ENCODE data around the gene PPFIA1. TPM values are rescaled to one million over a fixed set of nuclear protein-coding genes. Genes with fewer than 3 reads are reported as not detected.

PPFIA1 gene
- total and polyA plus RNA-seq, 10 of the 15 experiments (the other 5 are each of a cell fraction or from before 2014, with no cell fraction given) = 5.2 to 26.2 (median 15.8) TPM

DNA sequence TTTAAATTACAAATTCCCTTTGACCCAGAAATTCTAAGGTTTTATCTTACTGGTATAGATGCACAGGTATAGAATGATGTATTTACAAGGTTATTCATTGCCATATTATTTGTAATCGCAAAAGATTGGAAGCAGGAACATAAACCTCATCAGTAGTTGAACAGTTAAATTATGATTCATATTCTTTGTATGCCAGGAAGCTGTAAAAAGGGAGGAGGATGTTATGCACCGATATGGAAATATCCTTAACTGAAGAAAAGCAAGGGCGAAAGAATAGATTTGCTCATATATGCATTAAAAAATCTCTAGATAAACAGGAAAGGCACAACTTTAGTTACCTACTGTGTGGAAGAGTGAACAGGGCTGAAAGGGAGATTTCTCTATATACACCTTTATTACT, 36.7 kb downstream of the PPFIA1 start:
- Histone ChIP-seq H3K4me2 (ENCODE audit: control insufficient read depth, insufficient read depth) (no peak overlapping the region), H3K4me1 (ENCODE audit: control insufficient read depth, insufficient read depth, low read length) (no peaks in the 10 kb centered on the region; the same call in 1 of the 2 replicates), H2AFZ (ENCODE audit: control insufficient read depth, low read depth, low read length) (no peak overlapping the region), H3K4me3 (no peak overlapping the region), H3K9me3 (replicated peaks; ENCODE audit: control insufficient read depth, insufficient read depth, low read length) (no peaks in the 10 kb centered on the region), H3K36me3 (ENCODE audit: control insufficient read depth in 2 of 2, insufficient read depth in 2 of 2, low read length in 1 of 2) (peaks cover 0 to 4% of the 10 kb centered on the region in 2 experiments; a peak in 3 of 4 replicates), H3K27me3 (replicated peaks in 1 of 2; ENCODE audit: control insufficient read depth in 2 of 2, insufficient read depth in 2 of 2, low read length in 1 of 2) (no peaks in the 10 kb centered on the region), H3K9ac (ENCODE audit: control insufficient read depth, insufficient read depth, low read length) (no peak overlapping the region), H3K27ac (ENCODE audit: control insufficient read depth, insufficient read depth) (no peak overlapping the region), H3K79me2 (ENCODE audit: control insufficient read depth, insufficient read depth, low read length) (no peaks in the 10 kb centered on the region), H4K20me1 (ENCODE audit: control insufficient read depth, insufficient read depth) (peaks cover 2% of the 10 kb centered on the region; the same call in 1 of the 2 replicates)
- ATAC-seq = no peak
- intact Hi-C loops (cut with micrococcal nuclease; ENCODE audit: unreplicated experiment) = no loop called here
- DNase-seq (ENCODE audit: low read depth, low spot score) = no peak
- POLR2A ChIA-PET = no interaction called here
- BruUV-seq (replicated peaks) = no TSS peak
- TF ChIP-seq CBFB (IDR thresholded peaks at IDR 0.05; ENCODE audit: low read depth) (no peak), NRF1 (conservative IDR thresholded peaks at IDR 0.05; ENCODE audit: low read depth, low read length) (no peak)
- in situ Hi-C loops (cut with MboI) = no loop called here
- CTCF ChIA-PET = no interaction called here
- no peak for FAIRE-seq
- RAD21 ChIA-PET (ENCODE audit: unreplicated experiment) = no interaction called here
- 82% methylated on average over 3 of the region's 3 CpGs for WGBS (ENCODE audit: insufficient coverage, insufficient replicate concordance, low lambda C conversion rate, missing lambda C conversion rate)
- SMC1A ChIA-PET (ENCODE audit: uncharacterized antibody, unreplicated experiment) = interaction anchor here (0.6 kb wide), 1 partner anchor 50 kb away, joined by 3 read pairs; no protein-coding TSS in a partner anchor

DNA sequence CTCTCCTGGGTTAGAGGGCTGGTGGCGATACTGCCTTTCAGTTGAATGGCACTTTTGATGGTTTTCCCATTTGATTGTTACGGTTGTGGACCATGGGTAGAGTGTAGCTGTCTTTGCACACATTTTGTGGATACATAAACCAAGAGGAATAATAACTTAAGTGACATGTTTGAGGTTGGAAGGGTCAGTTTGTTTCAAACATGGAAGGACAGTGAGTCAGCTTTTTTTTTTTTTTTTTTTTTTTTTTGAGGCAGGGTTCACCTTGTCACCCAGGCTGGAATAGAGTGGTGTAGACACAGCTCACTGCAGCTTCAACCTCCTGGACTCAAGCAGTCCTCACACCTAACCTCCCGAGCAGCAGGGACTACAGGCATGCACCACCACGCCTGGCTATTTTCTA, 41.1 kb downstream of the PPFIA1 start:
- Histone ChIP-seq H2AFZ (ENCODE audit: control insufficient read depth, low read depth, low read length) (no peak overlapping the region), H3K27ac (ENCODE audit: control insufficient read depth, insufficient read depth) (no peak overlapping the region), H3K36me3 (ENCODE audit: control insufficient read depth in 2 of 2, insufficient read depth in 2 of 2, low read length in 1 of 2) (peaks cover 0 to 3% of the 10 kb centered on the region in 2 experiments; a peak in 2 of 4 replicates), H3K27me3 (replicated peaks in 1 of 2; ENCODE audit: control insufficient read depth in 2 of 2, insufficient read depth in 2 of 2, low read length in 1 of 2) (no peaks in the 10 kb centered on the region), H3K4me3 (no peak overlapping the region), H3K9ac (ENCODE audit: control insufficient read depth, insufficient read depth, low read length) (no peak overlapping the region), H3K79me2 (ENCODE audit: control insufficient read depth, insufficient read depth, low read length) (peaks cover 2% of the 10 kb centered on the region), H3K4me1 (ENCODE audit: control insufficient read depth, insufficient read depth, low read length) (peaks cover 8% of the 10 kb centered on the region), H3K4me2 (ENCODE audit: control insufficient read depth, insufficient read depth) (no peak overlapping the region), H3K9me3 (replicated peaks; ENCODE audit: control insufficient read depth, insufficient read depth, low read length) (no peaks in the 10 kb centered on the region), H4K20me1 (ENCODE audit: control insufficient read depth, insufficient read depth) (no peaks in the 10 kb centered on the region)
- ChIA-PET SMC1A (ENCODE audit: uncharacterized antibody, unreplicated experiment) (interaction anchor here (0.9 to 1.1 kb wide), 2 partner anchors 12 to 14 kb away, joined by 3 to 4 read pairs; no protein-coding TSS in a partner anchor), RAD21 (ENCODE audit: unreplicated experiment) (interaction anchor here (1.7 kb wide), 1 partner anchor 11 kb away, joined by 5 read pairs; no protein-coding TSS in a partner anchor), CTCF (no interaction called here), POLR2A (interaction anchor here (0.6 kb wide), 1 partner anchor 1785 kb away, joined by 4 read pairs; no protein-coding TSS in a partner anchor)
- TF ChIP-seq EED (IDR thresholded peaks at IDR 0.05; ENCODE audit: low read depth) = no peak
- TF ChIP-seq RCOR1 (conservative IDR thresholded peaks at IDR 0.05; ENCODE audit: low read depth, low read length) = no peak
- no peak for TF ChIP-seq SMARCA5 (IDR thresholded peaks at IDR 0.05)
- no peak for FAIRE-seq
- intact Hi-C loops (cut with micrococcal nuclease; ENCODE audit: unreplicated experiment) (no loop called here), in situ Hi-C loops (cut with MboI) (no loop called here)
- no peak for DNase-seq (ENCODE audit: low read depth, low spot score)
- 100% methylated on average over 4 of the region's 4 CpGs for WGBS (ENCODE audit: insufficient coverage, insufficient replicate concordance, low lambda C conversion rate, missing lambda C conversion rate)
- no TSS peak for BruUV-seq (replicated peaks)
- ATAC-seq = no peak

Measured in GM12878 (cell line).